Effector memory CD4-positive, alpha-beta T cell (primary cell): Measurements from ENCODE around the gene CCDC66.
"Not testable (repeated sequence)": the region's sequence is repeated elsewhere in the genome, so short reads cannot be mapped to it uniquely, and the experiment has no call there.

Experiments used
- DNase-seq, 3 donors: peaks; one replicate each; pipeline ENCODE4 v3.0.0-alpha.2; 2020
- H3K27ac ChIP-seq: 2 replicates; pipeline ENCODE4 v1.7.0; 2013; ENCODE audit warnings: mild to moderate bottlenecking, low read length, moderate library complexity; ENCODE audit not compliant: insufficient read depth, poor library complexity, severe bottlenecking
- H3K27me3 ChIP-seq: replicated peaks from 2 replicates; pipeline ENCODE4 v1.7.0; 2013; ENCODE audit warnings: mild to moderate bottlenecking, low read length; ENCODE audit not compliant: insufficient read depth, control insufficient read depth, poor library complexity, severe bottlenecking
- H3K36me3 ChIP-seq: 2 replicates; pipeline ENCODE4 v1.7.0; 2013; ENCODE audit warnings: mild to moderate bottlenecking, low read length, moderate library complexity; ENCODE audit not compliant: control insufficient read depth, insufficient read depth
- H3K4me1 ChIP-seq: 2 replicates; pipeline ENCODE4 v1.7.0; 2013; ENCODE audit warnings: low read length, mild to moderate bottlenecking; ENCODE audit not compliant: control insufficient read depth, insufficient read depth, poor library complexity, severe bottlenecking
- H3K4me3 ChIP-seq: 2 replicates; pipeline ENCODE4 v1.7.0; 2013; ENCODE audit warnings: low read length, low read depth, mild to moderate bottlenecking; ENCODE audit not compliant: insufficient read depth, poor library complexity, severe bottlenecking
- H3K9me3 ChIP-seq: 2 replicates; pipeline ENCODE4 v1.7.0; 2013; ENCODE audit warnings: mild to moderate bottlenecking, low read length, moderate library complexity; ENCODE audit not compliant: control insufficient read depth

CCDC66 gene

DNA sequence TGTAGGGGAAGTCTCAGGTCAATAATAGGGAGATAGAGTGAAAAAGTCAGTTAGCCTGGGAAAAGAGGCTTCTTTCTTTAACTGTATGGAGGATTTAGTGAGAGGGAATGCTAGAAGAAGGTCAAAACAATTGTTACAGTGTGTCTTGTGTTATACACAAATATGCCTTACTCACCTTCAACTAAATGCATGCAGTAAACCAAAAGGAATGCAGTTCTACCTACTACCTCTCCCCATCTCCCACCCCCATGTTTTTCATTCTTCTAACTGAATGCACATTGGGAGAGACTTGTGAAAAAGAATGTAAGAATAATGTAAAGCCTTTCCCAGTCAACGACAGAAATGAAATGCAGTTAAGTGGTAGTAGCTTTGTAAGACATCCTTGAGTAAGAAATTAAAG is 33.8 kb downstream of the CCDC66 start:
- H3K4me3 ChIP-seq = no peak overlapping the region
- H3K4me1 ChIP-seq = peaks cover 13% of the 10 kb centered on the region
- no peak for DNase-seq
- H3K27me3 ChIP-seq = no peaks in the 10 kb centered on the region
- H3K36me3 ChIP-seq = no peaks in the 10 kb centered on the region
- H3K27ac ChIP-seq = no peak overlapping the region
- H3K9me3 ChIP-seq = no peaks in the 10 kb centered on the region

DNA sequence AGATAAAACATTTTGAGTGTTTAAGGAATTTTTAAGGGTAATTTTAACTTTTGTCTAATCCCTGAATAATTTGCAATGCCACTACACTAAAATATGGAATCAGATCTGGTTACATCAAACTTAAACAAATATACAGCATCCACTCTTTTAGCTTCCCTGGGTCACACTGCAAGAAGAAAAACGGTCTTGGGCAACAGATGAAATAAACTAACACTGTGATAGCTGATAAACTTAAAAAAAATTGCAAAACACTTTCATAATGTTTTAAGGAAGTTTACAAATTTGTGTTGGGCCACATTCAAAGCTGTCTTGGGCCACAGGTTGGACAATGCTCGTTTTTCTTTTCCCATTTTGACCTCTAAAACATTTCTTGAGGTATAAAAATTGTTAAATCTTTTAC is 34.3 kb downstream of the CCDC66 start:
- no peak overlapping the region for H3K4me3 ChIP-seq
- H3K4me1 ChIP-seq = peaks cover 13% of the 10 kb centered on the region
- no peaks in the 10 kb centered on the region for H3K9me3 ChIP-seq
- no peaks in the 10 kb centered on the region for H3K36me3 ChIP-seq
- H3K27ac ChIP-seq = no peak overlapping the region
- no peak for DNase-seq
- H3K27me3 ChIP-seq = no peaks in the 10 kb centered on the region

DNA sequence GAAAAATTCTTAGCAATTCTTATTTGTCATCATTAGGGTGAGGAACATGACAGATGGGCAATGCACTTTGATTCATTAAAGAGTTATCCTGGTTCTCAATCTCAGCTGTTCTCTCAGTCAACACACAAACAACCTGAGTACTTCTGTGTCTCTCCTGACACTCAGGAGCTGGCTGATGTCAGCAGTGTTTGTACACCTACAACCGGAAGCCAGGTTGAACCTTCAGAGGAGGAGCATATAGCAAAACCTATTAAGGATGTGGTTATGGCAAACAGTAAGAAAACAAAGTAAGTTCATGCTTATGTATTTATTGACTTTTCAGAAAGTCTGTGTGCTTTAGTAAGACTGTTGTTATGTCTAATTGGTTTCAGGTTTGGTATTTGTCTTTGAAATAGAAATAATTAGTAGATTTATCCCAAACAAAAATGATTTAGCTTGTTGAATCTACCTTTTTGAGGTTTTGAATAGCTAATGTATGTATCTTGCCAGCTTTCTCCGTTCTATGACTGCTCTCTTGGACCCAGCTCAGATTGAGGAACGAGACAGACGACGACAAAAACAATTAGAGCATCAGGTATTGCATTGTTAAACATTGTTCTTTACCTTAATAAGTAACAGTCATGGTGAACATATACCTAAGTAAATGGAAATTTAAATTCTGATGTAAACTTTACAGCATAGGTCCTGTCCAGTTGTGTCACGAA is 36.6 kb downstream of the CCDC66 start:
- Histone ChIP-seq H3K4me3 (peak overlapping the region; percentile 15), H3K27ac (peak overlapping the region; percentile 41), H3K9me3 (no peaks in the 10 kb centered on the region), H3K4me1 (peaks cover 13% of the 10 kb centered on the region), H3K27me3 (no peaks in the 10 kb centered on the region), H3K36me3 (no peaks in the 10 kb centered on the region)
- DNase-seq = peak; percentile 9 to 60 (median 40)

DNA sequence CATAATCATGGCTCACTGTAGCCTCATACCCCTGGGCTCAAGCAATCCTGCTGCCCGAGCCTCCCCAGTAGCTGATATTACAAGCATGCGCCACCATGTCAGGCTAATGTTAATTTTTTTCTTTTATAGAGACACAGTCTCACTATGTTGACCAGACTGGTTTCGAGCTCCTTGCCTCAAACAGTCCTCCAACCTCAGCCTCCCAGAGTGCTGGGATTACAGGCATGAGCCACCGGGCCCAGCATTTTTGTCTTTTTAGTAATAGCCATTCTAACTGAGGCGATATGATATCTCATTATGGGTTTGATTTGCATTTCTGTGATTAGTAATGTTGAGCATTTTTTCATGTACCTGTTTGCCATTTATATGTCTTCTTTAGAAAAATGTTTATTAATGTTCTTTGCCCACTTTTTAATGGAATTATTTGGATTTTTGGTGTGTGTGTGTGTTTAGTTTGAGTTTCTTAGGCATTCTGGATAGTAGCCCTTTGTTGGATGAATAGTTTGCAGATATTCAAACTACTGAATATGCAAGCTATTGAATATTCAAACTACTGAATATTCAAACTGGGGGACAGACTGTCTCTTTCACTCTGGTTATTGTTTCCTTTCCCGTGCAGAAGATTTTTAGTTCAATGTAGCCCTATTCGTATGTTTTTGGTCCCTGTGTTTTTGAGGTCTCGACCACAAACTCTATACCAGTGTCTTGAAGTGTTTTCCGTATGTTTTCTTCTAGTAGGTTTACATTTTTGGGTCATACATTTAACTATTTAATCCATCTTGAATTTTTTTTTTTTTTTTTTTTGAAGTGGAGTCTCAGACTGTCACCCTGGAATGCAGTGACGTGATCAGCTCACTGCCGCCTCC is 39.2 kb downstream of the CCDC66 start:
- Histone ChIP-seq H3K4me1 (peaks cover 13% of the 10 kb centered on the region), H3K27ac (no peak overlapping the region), H3K4me3 (no peak overlapping the region), H3K9me3 (no peaks in the 10 kb centered on the region), H3K36me3 (no peaks in the 10 kb centered on the region), H3K27me3 (no peaks in the 10 kb centered on the region)
- DNase-seq = no peak

DNA sequence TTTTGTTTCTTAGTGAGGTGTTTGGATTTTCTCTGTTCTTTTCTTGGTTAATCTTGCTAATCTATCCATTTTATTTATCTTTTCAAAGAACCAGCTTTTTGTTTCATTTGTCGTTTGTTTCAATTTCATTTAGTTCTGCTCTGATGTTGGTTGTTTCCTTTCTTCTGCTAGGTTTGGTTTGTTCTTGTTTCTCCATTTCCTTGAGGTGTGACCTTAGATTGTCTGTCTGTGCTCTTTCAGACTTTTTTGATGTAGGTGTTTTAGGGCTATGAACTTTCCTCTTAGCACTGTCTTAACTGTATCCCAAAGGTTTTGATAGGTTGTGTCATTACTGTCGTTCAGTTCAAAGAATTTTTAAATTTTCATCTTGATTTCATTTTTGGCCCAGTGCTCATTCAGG is 51.5 kb downstream of the CCDC66 start:
- not testable (repeated sequence) for DNase-seq, H3K27ac ChIP-seq, H3K9me3 ChIP-seq, H3K4me3 ChIP-seq, H3K27me3 ChIP-seq
- peaks cover 10% of the 10 kb centered on the region for H3K36me3 ChIP-seq
- H3K4me1 ChIP-seq = peaks cover 18% of the 10 kb centered on the region

DNA sequence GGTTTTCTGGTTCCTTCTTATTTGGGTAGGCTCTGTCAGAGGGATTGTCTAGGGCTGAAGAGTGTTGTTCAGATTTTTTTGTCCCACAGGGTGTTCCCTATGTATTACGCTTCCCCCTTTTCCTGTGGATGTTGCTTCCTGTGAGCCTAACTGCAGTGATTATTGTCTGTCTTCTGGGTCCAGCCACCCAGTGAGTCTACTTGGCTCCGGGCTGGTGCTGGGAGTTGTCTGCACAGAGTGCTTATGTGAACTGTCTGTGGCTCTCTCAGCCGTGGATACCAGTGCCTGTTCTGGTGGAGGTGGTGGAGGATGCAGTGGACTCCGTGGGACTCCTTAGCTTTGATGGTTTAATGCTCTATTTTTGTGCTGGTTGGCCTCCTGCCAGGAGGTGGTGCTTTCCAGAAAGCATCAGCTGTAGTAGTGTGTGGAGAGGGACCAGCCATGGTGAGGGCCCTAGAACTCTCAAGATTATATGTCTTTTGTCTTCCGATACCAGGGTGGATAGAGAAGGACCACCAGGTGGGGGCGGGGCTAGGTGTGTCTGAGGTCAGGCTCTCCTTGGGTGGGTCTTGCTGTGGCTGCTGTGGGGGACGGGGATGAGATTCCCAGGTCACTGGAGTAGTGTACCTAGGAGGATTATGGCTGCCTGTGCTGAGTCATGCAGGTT is 53.8 kb downstream of the CCDC66 start:
- DNase-seq = no peak
- peaks cover 18% of the 10 kb centered on the region for H3K4me1 ChIP-seq
- H3K4me3 ChIP-seq = no peak overlapping the region
- H3K9me3 ChIP-seq = no peaks in the 10 kb centered on the region
- H3K27ac ChIP-seq = no peak overlapping the region
- no peaks in the 10 kb centered on the region for H3K27me3 ChIP-seq
- peaks cover 18% of the 10 kb centered on the region for H3K36me3 ChIP-seq

DNA sequence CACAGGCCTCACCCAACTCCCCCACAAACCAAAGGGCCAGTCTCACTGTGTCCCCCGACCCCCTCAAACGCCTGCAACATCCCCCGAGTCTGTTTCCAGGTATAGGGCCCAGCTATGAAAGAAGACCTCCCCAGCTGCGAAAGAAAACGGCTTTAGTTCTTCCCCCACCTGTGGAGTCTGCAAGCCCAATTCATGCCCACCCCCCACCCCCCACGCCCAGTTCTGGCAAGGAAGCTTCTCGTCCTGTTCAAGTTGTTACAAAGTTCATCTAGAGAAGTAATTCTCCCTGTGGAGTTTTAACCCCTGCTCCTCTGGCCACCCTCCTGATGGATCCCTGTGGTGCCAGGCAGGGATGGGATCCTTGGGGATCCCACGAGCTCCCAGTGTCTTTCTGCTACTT is 54.4 kb downstream of the CCDC66 start:
- H3K4me1 ChIP-seq = peaks cover 18% of the 10 kb centered on the region
- no peaks in the 10 kb centered on the region for H3K9me3 ChIP-seq
- H3K27ac ChIP-seq = no peak overlapping the region
- H3K4me3 ChIP-seq = no peak overlapping the region
- H3K27me3 ChIP-seq = no peaks in the 10 kb centered on the region
- no peak for DNase-seq
- H3K36me3 ChIP-seq = peaks cover 19% of the 10 kb centered on the region

DNA sequence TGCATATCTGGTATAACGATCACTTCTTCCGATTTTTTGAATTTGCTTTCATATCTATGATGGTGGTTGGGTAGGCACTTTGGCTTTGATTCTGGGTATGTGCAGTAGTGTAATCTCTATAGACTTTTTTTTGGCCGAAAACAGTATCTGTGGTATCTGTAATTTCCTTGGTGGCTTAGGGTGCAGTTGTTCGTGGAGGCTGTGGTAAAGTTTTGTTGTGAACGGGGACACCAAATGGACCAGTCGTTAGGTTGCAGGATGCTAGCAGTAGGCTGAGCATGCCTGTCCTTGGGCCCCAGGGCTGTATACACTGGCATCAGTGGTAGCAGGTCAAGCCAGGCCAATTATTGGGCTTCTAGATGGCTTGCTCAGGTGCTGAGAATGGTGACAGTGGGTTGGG is 55.2 kb downstream of the CCDC66 start:
- Histone ChIP-seq H3K4me1 (peaks cover 18% of the 10 kb centered on the region), H3K36me3 (peaks cover 26% of the 10 kb centered on the region), H3K27me3 (no peaks in the 10 kb centered on the region), H3K9me3 (no peaks in the 10 kb centered on the region), H3K4me3 (no peak overlapping the region), H3K27ac (no peak overlapping the region)
- DNase-seq = no peak

DNA sequence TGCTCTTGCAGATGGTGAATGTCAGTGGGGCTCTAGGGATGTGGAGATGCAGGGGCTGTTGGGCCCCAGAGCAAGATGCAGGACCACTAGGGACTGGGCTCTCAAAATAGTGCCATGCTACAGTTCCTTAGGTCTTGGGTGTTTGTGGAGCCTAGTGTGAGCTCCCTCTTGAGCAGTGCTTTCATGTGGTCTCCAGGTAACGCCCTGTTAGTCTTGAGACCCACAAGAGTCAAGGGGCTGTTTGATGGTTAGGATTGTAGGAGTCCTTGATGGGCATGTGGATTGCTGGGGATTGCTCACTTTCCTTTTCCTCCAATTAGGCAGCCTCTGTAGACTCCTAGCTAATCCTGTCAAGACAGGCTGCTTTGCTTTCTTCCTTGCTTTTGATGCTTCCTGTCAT is 56.0 kb downstream of the CCDC66 start:
- H3K9me3 ChIP-seq = no peaks in the 10 kb centered on the region
- H3K27ac ChIP-seq = no peak overlapping the region
- no peak overlapping the region for H3K4me3 ChIP-seq
- peaks cover 18% of the 10 kb centered on the region for H3K4me1 ChIP-seq
- H3K27me3 ChIP-seq = no peaks in the 10 kb centered on the region
- H3K36me3 ChIP-seq = peaks cover 34% of the 10 kb centered on the region
- no peak for DNase-seq
